Nephron progenitor cell (in vitro differentiated cells): ENCODE measurements around the gene ELOVL3.

Experiments
- DNase-seq: peaks from one replicate; pipeline ENCODE4 v3.0.0; 2021
- H3K27ac Mint-ChIP-seq: 2 replicates; pipeline ENCODE4 v1.8.0; 2021; ENCODE audit warnings: mild to moderate bottlenecking, moderate library complexity, mixed read lengths
- H3K27me3 Mint-ChIP-seq: 2 replicates; pipeline ENCODE4 v1.8.0; 2021; ENCODE audit warnings: mild to moderate bottlenecking, low read depth, mixed read lengths; ENCODE audit not compliant: poor library complexity
- H3K36me3 Mint-ChIP-seq: 2 replicates; pipeline ENCODE4 v1.8.0; 2021; ENCODE audit warnings: low read depth, mixed read lengths
- H3K4me1 Mint-ChIP-seq: 2 replicates; pipeline ENCODE4 v1.8.0; 2021; ENCODE audit warnings: mixed read lengths
- H3K4me3 Mint-ChIP-seq: 2 replicates; pipeline ENCODE4 v1.8.0; 2021; ENCODE audit warnings: mild to moderate bottlenecking, moderate library complexity, mixed read lengths
- H3K9me3 Mint-ChIP-seq: 2 replicates; pipeline ENCODE4 v1.8.0; 2021; ENCODE audit warnings: mild to moderate bottlenecking, moderate library complexity, mixed read lengths
- TF ChIP-seq, protein P1 (sequence below): fragments of 200-600 bp; sonication (generic); IDR thresholded peaks from 2 replicates; pipeline ENCODE4 v1.5.0; 2021; ENCODE audit warnings: antibody characterized with exemption

Gene ELOVL3

DNA sequence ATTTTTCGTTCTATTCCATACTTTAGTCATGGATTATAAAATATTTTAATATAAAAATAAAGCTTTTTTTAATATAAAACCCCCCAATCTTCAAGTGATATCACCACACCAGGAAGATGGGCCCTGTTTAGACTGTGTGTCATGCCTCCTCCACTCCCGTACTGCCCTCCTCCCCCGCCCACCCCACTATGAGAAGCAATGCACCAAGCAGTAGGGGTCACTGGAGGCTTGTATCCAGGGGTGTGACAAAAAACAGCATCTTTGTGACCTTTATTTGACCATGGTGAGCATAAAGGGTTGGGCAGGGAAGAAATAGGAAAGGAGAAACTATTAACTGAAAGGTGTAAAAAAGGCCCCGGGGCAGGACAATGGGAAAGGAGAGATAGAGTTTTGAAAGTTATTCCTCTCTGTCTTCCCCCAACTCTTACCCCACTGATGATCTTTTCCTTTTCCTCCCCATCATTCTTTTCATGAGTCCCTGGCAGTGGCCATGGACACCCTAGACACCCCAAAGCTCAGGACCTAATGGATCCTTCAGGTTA is 11.7 kb downstream of the ELOVL3 start:
- DNase-seq: no peak
- Mint-ChIP-seq H3K4me3 (no peak overlapping the region), H3K27me3 (peaks cover 96% of the 10 kb centered on the region), H3K27ac (no peak overlapping the region), H3K4me1 (peaks cover 51% of the 10 kb centered on the region), H3K9me3 (no peaks in the 10 kb centered on the region), H3K36me3 (no peaks in the 10 kb centered on the region)
- TF ChIP-seq, protein P1, sequence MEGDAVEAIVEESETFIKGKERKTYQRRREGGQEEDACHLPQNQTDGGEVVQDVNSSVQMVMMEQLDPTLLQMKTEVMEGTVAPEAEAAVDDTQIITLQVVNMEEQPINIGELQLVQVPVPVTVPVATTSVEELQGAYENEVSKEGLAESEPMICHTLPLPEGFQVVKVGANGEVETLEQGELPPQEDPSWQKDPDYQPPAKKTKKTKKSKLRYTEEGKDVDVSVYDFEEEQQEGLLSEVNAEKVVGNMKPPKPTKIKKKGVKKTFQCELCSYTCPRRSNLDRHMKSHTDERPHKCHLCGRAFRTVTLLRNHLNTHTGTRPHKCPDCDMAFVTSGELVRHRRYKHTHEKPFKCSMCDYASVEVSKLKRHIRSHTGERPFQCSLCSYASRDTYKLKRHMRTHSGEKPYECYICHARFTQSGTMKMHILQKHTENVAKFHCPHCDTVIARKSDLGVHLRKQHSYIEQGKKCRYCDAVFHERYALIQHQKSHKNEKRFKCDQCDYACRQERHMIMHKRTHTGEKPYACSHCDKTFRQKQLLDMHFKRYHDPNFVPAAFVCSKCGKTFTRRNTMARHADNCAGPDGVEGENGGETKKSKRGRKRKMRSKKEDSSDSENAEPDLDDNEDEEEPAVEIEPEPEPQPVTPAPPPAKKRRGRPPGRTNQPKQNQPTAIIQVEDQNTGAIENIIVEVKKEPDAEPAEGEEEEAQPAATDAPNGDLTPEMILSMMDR: no peak

DNA sequence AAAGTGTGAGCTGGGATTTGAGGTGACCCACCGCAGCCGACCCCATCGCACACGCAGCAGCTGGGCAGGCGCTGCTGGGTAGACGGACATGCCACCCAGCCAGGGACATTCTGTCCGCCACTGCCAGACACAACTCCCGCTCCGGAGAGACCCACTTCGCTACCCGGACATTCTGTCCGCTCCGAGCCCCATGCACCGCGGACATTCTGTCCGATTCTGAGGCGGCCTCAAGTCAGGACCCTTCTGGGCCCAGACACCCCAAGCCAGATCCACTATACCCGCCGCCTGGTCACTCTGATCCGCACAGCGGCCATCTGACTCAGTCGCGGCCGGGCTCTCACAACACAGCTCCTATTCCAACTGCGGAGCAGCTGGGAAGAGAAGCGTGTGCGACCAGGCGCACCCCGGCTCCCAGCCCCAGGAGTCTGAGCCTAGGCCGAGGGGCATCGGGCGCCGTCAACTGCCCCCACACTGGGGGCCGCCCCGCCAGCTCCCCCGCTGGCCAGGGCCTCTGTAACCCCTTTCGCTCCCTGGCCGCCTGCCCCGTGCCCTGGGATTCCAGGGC is 14.4 kb downstream of the ELOVL3 start:
- Mint-ChIP-seq H3K4me3 (peak overlapping the region; percentile 82), H3K4me1 (peaks cover 42% of the 10 kb centered on the region), H3K27me3 (peaks cover 81% of the 10 kb centered on the region), H3K27ac (no peak overlapping the region), H3K36me3 (no peaks in the 10 kb centered on the region), H3K9me3 (no peaks in the 10 kb centered on the region)
- TF ChIP-seq, protein P1: no peak
- peak; percentile 39 for DNase-seq

DNA sequence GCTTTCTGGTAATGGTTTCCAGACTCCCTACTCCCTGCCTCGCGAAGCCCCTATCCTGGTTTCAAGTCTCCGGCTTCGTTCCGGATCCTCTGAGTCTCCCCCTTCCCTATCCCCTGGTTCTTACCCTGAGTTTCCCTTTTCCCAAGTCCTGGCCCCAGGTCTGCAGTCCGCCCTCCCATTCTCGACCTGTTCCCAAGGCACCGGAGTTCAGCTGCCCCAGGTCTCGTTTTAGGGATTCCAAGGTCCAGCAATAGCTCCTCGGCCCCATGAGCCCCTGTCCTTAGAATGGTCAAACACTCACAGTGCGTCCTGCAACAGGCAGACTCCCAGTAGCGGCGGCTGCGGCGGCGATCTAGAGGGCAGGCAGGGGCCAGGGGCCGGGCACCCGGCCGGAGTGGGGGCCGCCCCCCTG is 14.9 kb downstream of the ELOVL3 start:
- peaks cover 77% of the 10 kb centered on the region for H3K27me3 Mint-ChIP-seq
- H3K4me1 Mint-ChIP-seq: peaks cover 41% of the 10 kb centered on the region
- no peak overlapping the region for H3K27ac Mint-ChIP-seq
- TF ChIP-seq, protein P1: no peak
- peak overlapping the region; percentile 82 for H3K4me3 Mint-ChIP-seq
- H3K36me3 Mint-ChIP-seq: no peaks in the 10 kb centered on the region
- H3K9me3 Mint-ChIP-seq: no peaks in the 10 kb centered on the region
- DNase-seq: no peak

DNA sequence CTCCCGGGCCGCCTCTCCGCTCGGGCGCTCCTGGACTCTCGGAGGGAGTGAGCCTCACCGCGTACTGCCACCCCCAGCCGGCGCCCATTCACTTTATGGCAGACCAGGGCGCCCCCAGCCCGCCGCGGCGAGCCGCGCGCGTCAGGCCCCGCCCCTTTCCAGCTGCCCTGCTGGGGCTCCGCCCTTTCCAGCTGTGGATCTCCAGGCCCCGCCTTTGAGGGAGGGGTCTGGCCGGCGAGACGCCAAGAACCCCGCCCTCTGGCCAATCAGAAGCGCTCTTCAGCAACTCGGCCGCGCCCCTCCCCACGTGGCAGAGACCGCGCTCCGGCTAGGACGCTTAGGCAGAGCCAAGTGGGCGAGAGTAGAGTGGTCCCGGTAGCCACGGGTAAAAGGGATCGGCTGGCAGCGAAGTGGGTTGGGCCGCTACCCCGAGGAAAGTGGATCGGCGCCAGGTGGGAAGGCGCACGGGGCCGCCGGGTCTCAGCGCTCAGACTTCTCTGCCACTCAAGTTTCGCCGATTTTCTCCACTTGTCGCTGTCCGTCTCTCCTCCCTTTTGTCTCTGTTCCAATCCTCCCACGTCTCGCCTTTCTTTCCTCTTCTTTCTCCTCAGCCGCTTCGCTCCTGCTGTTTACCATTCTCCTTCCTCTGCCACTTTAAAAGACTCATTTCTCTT is 15.5 kb downstream of the ELOVL3 start, which contains the start of gene PITX3:
Gene PITX3, minus strand, starts transcription at position 69 of the 674 bp plus-strand sequence. CDS start 9,432 bp downstream, outside the sequence.
- no peaks in the 10 kb centered on the region for H3K36me3 Mint-ChIP-seq
- peaks cover 71% of the 10 kb centered on the region for H3K27me3 Mint-ChIP-seq
- H3K9me3 Mint-ChIP-seq: no peaks in the 10 kb centered on the region
- peak; percentile 97 for DNase-seq
- TF ChIP-seq, protein P1: no peak
- no peak within 1 kb of the TSS for H3K27ac Mint-ChIP-seq
- peaks cover 45% of the 10 kb centered on the region for H3K4me1 Mint-ChIP-seq
- H3K4me3 Mint-ChIP-seq: peak within 1 kb of the TSS; percentile 82

DNA sequence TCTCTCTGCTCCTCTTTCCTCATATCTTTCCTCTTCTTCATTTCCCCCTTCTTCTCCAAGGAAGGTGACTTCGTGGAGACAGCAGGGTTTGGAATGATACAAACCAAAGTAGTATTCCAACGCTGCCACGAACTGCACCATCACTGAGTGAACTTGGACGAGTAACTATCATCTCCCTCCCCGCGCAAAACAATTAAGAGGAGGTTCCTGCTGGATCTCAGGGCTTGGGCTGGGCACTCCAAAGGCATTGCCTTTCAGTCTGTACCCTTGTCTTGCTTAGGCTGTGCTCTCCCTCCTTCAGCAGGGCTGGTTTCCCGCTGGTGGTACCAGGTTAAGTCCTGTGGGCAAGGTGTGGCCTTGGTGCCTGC is 16.0 kb downstream of the ELOVL3 start:
- H3K36me3 Mint-ChIP-seq: no peaks in the 10 kb centered on the region
- no peak for DNase-seq
- H3K4me3 Mint-ChIP-seq: peak overlapping the region; percentile 82
- H3K27me3 Mint-ChIP-seq: peaks cover 66% of the 10 kb centered on the region
- H3K4me1 Mint-ChIP-seq: peaks cover 47% of the 10 kb centered on the region
- TF ChIP-seq, protein P1: no peak
- no peak overlapping the region for H3K27ac Mint-ChIP-seq
- H3K9me3 Mint-ChIP-seq: no peaks in the 10 kb centered on the region
